Choroid plexus epithelial cell (primary cell): ENCODE data around the gene RIT1.

Source experiments
- DNase-seq: peaks from one replicate; pipeline ENCODE4 v3.0.0-alpha.2; 2010; ENCODE audit warnings: low read depth
- H3K4me3 ChIP-seq: 2 replicates; pipeline ENCODE4 v1.5.1; 2011; ENCODE audit warnings: low read depth, mild to moderate bottlenecking, control low read depth, low read length, moderate library complexity
- TF ChIP-seq, protein P1 (sequence below): conservative IDR thresholded peaks from 2 replicates; pipeline ENCODE4 v1.5.1; 2011; ENCODE audit warnings: low read depth, mild to moderate bottlenecking, control low read depth, inconsistent platforms, low read length, moderate library complexity

RIT1 gene

GRCh38 chr1:155940993-155941844 is 30.1 kb upstream of the RIT1 start, which contains the start of gene RXFP4:
Gene RXFP4 (plus strand): TSS chr1:155941638. CDS start chr1:155941710, 72 bp downstream.
- peak; percentile 35 for DNase-seq
- H3K4me3 ChIP-seq: no peak within 1 kb of the TSS
- TF ChIP-seq, protein P1, sequence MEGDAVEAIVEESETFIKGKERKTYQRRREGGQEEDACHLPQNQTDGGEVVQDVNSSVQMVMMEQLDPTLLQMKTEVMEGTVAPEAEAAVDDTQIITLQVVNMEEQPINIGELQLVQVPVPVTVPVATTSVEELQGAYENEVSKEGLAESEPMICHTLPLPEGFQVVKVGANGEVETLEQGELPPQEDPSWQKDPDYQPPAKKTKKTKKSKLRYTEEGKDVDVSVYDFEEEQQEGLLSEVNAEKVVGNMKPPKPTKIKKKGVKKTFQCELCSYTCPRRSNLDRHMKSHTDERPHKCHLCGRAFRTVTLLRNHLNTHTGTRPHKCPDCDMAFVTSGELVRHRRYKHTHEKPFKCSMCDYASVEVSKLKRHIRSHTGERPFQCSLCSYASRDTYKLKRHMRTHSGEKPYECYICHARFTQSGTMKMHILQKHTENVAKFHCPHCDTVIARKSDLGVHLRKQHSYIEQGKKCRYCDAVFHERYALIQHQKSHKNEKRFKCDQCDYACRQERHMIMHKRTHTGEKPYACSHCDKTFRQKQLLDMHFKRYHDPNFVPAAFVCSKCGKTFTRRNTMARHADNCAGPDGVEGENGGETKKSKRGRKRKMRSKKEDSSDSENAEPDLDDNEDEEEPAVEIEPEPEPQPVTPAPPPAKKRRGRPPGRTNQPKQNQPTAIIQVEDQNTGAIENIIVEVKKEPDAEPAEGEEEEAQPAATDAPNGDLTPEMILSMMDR: no peak

GRCh38 chr1:155940482-155940992 is 29.4 kb upstream of the RIT1 start:
- no peak overlapping the region for H3K4me3 ChIP-seq
- TF ChIP-seq, protein P1: no peak
- peak; percentile 67 for DNase-seq

DNA sequence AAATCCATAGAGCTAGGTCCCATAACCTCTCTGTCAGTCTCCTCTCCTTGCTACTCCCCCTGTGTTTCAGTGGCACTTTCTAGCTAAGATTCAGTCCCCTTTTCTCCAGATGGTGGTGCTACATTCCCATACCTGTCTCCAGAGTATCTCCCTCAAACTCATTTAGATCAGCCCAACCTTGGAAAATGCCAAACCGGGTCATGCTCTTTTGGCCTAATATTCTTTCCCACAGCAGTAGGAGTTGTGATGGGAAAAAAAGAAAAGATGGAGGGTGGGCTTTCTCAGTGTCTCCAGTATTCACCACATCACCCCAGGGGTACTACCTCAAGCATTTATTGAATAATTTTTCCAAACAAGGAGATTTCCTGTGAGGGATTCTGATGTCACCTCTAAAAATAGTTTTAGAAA is 27.1 kb upstream of the RIT1 start:
- peak; percentile 83 for DNase-seq
- TF ChIP-seq, protein P1: peak; percentile 78
- H3K4me3 ChIP-seq: no peak overlapping the region

DNA sequence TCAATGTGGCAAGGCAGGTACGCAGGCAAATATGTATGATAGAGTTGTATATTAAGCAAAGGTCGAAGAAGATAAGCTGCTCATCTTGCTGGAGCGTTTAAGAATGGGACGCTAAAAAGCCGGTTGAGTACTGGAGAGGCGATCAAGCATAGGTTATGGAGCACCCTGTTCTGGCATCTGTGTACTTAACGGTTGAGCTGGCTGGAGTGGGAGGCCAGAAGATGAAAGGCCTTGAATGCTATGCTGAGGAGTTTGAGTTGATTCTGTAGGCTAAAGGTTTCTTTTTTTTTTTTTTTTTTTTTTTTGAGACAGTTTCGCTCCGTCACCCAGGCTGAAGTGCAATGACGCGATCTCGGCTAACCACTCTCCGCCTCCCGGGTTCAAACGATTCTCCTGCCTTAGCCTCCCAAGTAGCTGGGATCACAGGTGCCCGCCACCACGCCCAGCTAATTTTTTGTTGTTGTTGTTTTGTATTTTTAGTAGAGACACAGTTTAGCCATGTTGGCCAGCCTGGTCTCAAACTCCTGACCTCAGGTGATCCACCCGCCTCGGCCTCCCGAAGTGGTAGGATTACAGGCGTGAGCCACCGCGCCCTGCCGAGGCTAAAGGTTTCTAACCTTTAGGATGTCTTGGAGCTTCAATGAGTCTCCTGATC is 23.9 kb upstream of the RIT1 start:
- TF ChIP-seq, protein P1: no peak
- DNase-seq: no peak
- H3K4me3 ChIP-seq: peak overlapping the region; percentile 68

DNA sequence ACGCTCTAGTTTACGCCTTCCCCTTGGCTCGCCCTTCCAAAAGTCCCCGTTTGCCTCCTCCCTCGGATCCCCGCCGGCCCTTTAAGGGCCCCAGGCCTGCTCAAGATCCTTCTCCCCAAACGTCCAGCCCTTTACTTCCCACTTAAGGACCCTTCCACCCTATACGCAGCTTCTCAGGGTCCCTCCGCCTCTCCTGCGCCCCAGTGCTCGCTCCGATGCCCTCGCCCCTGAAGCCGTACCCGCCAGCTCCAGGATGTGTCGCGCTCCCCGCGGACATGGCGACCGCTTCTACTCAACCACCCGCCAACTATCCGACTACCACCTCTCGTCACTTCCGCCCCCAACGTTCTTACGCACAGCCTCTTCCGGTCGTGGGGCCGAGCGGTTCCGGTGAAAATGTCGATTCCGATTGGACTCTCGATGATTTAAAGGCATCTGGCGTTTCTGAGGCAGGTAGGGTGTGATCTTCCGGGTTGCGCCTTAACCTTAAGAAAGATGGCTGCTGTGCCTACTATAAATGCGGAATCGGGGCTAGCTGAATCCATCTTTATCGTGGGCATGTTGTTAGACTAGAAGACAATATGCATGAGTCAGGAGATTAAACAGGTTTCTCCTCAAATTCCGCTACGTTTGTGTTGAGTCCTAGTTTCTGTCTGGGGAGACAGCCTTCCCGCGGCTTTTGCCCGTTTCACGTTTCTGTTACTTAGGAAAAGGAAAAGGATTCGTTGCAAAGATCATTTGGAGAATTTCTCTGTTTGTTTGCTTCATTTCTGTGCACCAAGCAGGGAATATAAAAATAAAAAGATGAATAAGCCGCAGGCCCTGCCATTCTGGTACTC is 23.2 kb upstream of the RIT1 start, which contains the start of gene KHDC4:
TSS of gene KHDC4 (minus strand) at position 317 of the 839 bp plus-strand sequence. CDS start at position 277, 40 bp downstream.
- DNase-seq: peak; percentile 99
- H3K4me3 ChIP-seq: peak within 1 kb of the TSS; percentile 100
- TF ChIP-seq, protein P1: peak; percentile 35

DNA sequence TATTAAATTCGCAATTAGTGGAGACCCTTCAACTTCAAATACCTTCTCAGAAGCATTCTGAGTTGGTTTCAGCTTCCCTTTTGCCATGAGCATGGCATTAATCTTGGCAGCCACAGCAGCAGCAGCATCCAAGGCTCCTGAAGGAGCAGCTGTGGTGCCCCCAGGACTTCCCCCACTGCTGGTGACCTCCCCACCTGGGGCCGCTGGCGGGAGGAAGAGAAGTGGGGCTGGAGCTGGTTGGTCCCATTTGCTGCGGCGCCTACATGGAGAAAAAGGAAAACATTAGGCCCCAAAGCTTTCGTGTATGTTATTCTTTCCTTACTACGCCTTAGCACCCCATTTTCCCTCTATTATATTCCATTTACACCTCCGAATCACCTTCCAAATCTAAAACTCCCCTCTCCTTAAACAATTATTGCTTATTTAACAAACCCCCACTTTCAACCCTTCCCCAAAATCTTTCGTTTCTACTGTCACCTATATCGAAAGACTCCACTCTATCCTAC is 22.5 kb upstream of the RIT1 start:
- no peak for DNase-seq
- H3K4me3 ChIP-seq: peak overlapping the region; percentile 100
- TF ChIP-seq, protein P1: no peak
